Osteocyte (in vitro differentiated cells): ENCODE results near the gene SMU1. TPM values are rescaled to one million over a fixed set of nuclear protein-coding genes. Genes with fewer than 3 reads are reported as not detected.

Experiments used
- DNase-seq: peaks from one replicate; pipeline ENCODE4 v3.0.0; 2021; ENCODE audit warnings: mixed read lengths; ENCODE audit not compliant: unreplicated experiment; ENCODE audit errors: extremely low spot score
- H3K27ac Mint-ChIP-seq: one replicate; pipeline ENCODE4 v1.8.0; 2021; ENCODE audit warnings: mild to moderate bottlenecking, mixed read lengths; ENCODE audit not compliant: unreplicated experiment
- H3K27me3 Mint-ChIP-seq: one replicate; pipeline ENCODE4 v1.8.0; 2021; ENCODE audit warnings: mixed read lengths; ENCODE audit not compliant: unreplicated experiment
- H3K36me3 Mint-ChIP-seq: one replicate; pipeline ENCODE4 v1.8.0; 2021; ENCODE audit warnings: mixed read lengths; ENCODE audit not compliant: unreplicated experiment
- H3K4me1 Mint-ChIP-seq: one replicate; pipeline ENCODE4 v1.8.0; 2021; ENCODE audit warnings: mixed read lengths; ENCODE audit not compliant: unreplicated experiment
- H3K4me3 Mint-ChIP-seq: one replicate; pipeline ENCODE4 v1.8.0; 2021; ENCODE audit warnings: mild to moderate bottlenecking, moderate library complexity, mixed read lengths; ENCODE audit not compliant: unreplicated experiment
- H3K9me3 Mint-ChIP-seq: one replicate; pipeline ENCODE4 v1.8.0; 2021; ENCODE audit warnings: mixed read lengths; ENCODE audit not compliant: unreplicated experiment
- CTCF ChIP-seq: fragments of 200-600 bp; sonication (generic); IDR thresholded peaks from 2 replicates; pipeline ENCODE4 v1.5.0; 2021; ENCODE audit warnings: antibody characterized with exemption, mild to moderate bottlenecking, moderate library complexity
- total RNA-seq: library from RNA; stranded (reverse); gene quantifications from 2 replicates; pipeline ENCODE4 v1.2.1, GENCODE V29; 2021

The SMU1 gene
- total RNA-seq, 1 donor from 2014 or later, result 23.0 TPM

- Mint-ChIP-seq H3K4me1 (peaks cover 21% of the 10 kb centered on the region), H3K9me3 (no peaks in the 10 kb centered on the region), H3K36me3 (peaks cover 11% of the 10 kb centered on the region), H3K27ac (no peak overlapping the region), H3K4me3 (no peak overlapping the region), H3K27me3 (no peaks in the 10 kb centered on the region)
- no peak for DNase-seq
- no peak for TF ChIP-seq CTCF
These were observed 47.0 kb upstream of the SMU1 start for GRCh38 chr9:33123407-33124031.

GRCh38 chr9:33120620-33121019 is 44.1 kb upstream of the SMU1 start:
- Mint-ChIP-seq H3K27me3 (no peaks in the 10 kb centered on the region), H3K36me3 (peaks cover 1% of the 10 kb centered on the region), H3K4me3 (no peak overlapping the region), H3K9me3 (no peaks in the 10 kb centered on the region), H3K27ac (no peak overlapping the region), H3K4me1 (peaks cover 38% of the 10 kb centered on the region)
- DNase-seq, result no peak
- TF ChIP-seq CTCF, result no peak

- no peaks in the 10 kb centered on the region for H3K27me3 Mint-ChIP-seq
- H3K4me1 Mint-ChIP-seq, result peaks cover 41% of the 10 kb centered on the region
- TF ChIP-seq CTCF, result no peak
- H3K27ac Mint-ChIP-seq, result peak overlapping the region; percentile 65
- no peaks in the 10 kb centered on the region for H3K9me3 Mint-ChIP-seq
- no peak for DNase-seq
- no peak overlapping the region for H3K4me3 Mint-ChIP-seq
- peaks cover 6% of the 10 kb centered on the region for H3K36me3 Mint-ChIP-seq
These were observed 41.3 kb upstream of the SMU1 start for GRCh38 chr9:33117796-33118195.

GRCh38 chr9:33117306-33117705 is 40.8 kb upstream of the SMU1 start:
- H3K4me3 Mint-ChIP-seq, result no peak overlapping the region
- peak overlapping the region; percentile 52 for H3K27ac Mint-ChIP-seq
- no peak for DNase-seq

GRCh38 chr9:33116860-33117259 is 40.4 kb upstream of the SMU1 start:
- H3K27me3 Mint-ChIP-seq, result no peaks in the 10 kb centered on the region
- no peaks in the 10 kb centered on the region for H3K9me3 Mint-ChIP-seq
- peaks cover 11% of the 10 kb centered on the region for H3K36me3 Mint-ChIP-seq
- TF ChIP-seq CTCF, result no peak
- H3K4me3 Mint-ChIP-seq, result no peak overlapping the region
- peaks cover 46% of the 10 kb centered on the region for H3K4me1 Mint-ChIP-seq
- no peak for DNase-seq
- peak overlapping the region; percentile 52 for H3K27ac Mint-ChIP-seq

More at GRCh38 chr9:33117306-33117705, 40.8 kb upstream of the SMU1 start:
- Mint-ChIP-seq H3K36me3 (peaks cover 10% of the 10 kb centered on the region), H3K4me1 (peaks cover 46% of the 10 kb centered on the region), H3K9me3 (no peaks in the 10 kb centered on the region), H3K27me3 (no peaks in the 10 kb centered on the region)
- no peak for TF ChIP-seq CTCF
